ENCODE results near the gene UFC1. TPM values are rescaled to one million over a fixed set of nuclear protein-coding genes. Genes with fewer than 3 reads are reported as not detected.

The UFC1 gene
- total and polyA plus RNA-seq, 2 of the 13 experiments (the other 11 are each of a cell fraction or from before 2014, with no cell fraction given) = 72.8 to 85.2 TPM

DNA sequence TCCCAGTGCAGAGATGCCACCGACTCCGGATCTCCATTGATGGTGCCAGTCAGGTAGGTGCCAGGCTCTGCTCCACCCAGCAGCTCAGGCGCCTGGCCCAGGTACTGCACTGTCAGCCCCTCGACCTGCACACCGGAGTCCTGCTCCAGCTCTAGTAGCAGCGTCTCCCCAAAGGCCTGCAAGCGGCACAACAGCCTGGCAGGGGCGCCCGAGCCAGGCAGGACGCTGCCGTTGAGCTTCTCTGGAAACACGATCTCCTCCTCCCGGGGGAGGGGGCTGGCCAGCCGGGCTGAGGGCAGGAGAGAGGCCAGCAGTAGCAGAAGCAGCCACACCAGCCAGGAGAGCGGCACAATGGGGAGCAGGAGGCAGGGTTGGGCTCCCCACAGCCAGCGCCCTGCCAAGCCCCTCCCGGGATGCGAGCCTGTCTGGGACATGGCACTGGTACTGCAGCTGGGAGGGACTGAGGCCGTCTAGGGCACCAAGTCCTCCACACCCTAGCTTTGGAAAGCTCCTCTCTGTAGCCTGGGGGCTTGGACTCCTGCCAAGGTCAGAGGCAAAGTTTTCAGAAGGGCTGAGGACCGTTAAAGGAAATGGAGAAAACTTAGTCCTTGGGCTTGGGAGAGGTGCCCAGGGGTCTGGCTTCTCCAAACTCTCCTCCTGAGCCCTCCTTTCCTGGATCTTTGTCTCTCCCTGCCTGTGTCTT, 44.6 kb downstream of the UFC1 start (continued):
- TF ChIP-seq ZKSCAN1 (IDR thresholded peaks at IDR 0.05; ENCODE audit: low read length) (no peak), ZNF883 (CRISPR knock-in tag; IDR thresholded peaks at IDR 0.05; ENCODE audit: not compliant biosample characterization) (peak; percentile 66), KLF16 (CRISPR knock-in tag; IDR thresholded peaks at IDR 0.05) (no peak), BCL3 (CRISPR knock-in tag; IDR thresholded peaks at IDR 0.05) (peak; percentile 73; the same call in 1 of the 2 replicates), HOXA3 (CRISPR knock-in tag; IDR thresholded peaks at IDR 0.05) (no peak; the same call in 1 of the 2 replicates), ZNF20 (CRISPR knock-in tag; IDR thresholded peaks at IDR 0.05) (no peak), STAT5B (CRISPR knock-in tag; IDR thresholded peaks at IDR 0.05) (no peak), ZNF788 (CRISPR knock-in tag; IDR thresholded peaks at IDR 0.05; ENCODE audit: borderline replicate concordance) (peak; percentile 19; the same call in 1 of the 2 replicates), ZNF274 (CRISPR knock-in tag; IDR thresholded peaks at IDR 0.05) (0 out of 2 replicates have a peak, but pooled peaks have one; percentile 74), ZNF557 (CRISPR knock-in tag; IDR thresholded peaks at IDR 0.05) (no peak), NFYB (CRISPR knock-in tag; IDR thresholded peaks at IDR 0.05) (no peak), BRCA1 (CRISPR knock-in tag; IDR thresholded peaks at IDR 0.05) (no peak), UBTF (CRISPR knock-in tag; IDR thresholded peaks at IDR 0.05) (peak; percentile 52), SIX1 (CRISPR knock-in tag; IDR thresholded peaks at IDR 0.05; ENCODE audit: borderline replicate concordance) (peak; percentile 83), ZNF629 (CRISPR knock-in tag; conservative IDR thresholded peaks at IDR 0.05) (no peak)
- TF ChIP-seq, protein P1, sequence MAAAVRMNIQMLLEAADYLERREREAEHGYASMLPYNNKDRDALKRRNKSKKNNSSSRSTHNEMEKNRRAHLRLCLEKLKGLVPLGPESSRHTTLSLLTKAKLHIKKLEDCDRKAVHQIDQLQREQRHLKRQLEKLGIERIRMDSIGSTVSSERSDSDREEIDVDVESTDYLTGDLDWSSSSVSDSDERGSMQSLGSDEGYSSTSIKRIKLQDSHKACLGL (CRISPR knock-in tag; IDR thresholded peaks at IDR 0.05) = peak; percentile 62; the same call in 1 of the 2 replicates
- TF ChIP-seq, protein P2, sequence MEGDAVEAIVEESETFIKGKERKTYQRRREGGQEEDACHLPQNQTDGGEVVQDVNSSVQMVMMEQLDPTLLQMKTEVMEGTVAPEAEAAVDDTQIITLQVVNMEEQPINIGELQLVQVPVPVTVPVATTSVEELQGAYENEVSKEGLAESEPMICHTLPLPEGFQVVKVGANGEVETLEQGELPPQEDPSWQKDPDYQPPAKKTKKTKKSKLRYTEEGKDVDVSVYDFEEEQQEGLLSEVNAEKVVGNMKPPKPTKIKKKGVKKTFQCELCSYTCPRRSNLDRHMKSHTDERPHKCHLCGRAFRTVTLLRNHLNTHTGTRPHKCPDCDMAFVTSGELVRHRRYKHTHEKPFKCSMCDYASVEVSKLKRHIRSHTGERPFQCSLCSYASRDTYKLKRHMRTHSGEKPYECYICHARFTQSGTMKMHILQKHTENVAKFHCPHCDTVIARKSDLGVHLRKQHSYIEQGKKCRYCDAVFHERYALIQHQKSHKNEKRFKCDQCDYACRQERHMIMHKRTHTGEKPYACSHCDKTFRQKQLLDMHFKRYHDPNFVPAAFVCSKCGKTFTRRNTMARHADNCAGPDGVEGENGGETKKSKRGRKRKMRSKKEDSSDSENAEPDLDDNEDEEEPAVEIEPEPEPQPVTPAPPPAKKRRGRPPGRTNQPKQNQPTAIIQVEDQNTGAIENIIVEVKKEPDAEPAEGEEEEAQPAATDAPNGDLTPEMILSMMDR (CRISPR knock-in tag; IDR thresholded peaks at IDR 0.05) = peak; percentile 59
- TF ChIP-seq, protein P3, sequence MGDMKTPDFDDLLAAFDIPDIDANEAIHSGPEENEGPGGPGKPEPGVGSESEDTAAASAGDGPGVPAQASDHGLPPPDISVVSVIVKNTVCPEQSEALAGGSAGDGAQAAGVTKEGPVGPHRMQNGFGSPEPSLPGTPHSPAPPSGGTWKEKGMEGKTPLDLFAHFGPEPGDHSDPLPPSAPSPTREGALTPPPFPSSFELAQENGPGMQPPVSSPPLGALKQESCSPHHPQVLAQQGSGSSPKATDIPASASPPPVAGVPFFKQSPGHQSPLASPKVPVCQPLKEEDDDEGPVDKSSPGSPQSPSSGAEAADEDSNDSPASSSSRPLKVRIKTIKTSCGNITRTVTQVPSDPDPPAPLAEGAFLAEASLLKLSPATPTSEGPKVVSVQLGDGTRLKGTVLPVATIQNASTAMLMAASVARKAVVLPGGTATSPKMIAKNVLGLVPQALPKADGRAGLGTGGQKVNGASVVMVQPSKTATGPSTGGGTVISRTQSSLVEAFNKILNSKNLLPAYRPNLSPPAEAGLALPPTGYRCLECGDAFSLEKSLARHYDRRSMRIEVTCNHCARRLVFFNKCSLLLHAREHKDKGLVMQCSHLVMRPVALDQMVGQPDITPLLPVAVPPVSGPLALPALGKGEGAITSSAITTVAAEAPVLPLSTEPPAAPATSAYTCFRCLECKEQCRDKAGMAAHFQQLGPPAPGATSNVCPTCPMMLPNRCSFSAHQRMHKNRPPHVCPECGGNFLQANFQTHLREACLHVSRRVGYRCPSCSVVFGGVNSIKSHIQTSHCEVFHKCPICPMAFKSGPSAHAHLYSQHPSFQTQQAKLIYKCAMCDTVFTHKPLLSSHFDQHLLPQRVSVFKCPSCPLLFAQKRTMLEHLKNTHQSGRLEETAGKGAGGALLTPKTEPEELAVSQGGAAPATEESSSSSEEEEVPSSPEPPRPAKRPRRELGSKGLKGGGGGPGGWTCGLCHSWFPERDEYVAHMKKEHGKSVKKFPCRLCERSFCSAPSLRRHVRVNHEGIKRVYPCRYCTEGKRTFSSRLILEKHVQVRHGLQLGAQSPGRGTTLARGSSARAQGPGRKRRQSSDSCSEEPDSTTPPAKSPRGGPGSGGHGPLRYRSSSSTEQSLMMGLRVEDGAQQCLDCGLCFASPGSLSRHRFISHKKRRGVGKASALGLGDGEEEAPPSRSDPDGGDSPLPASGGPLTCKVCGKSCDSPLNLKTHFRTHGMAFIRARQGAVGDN (CRISPR knock-in tag; IDR thresholded peaks at IDR 0.05) = peak; percentile 80

All from HepG2 (cell line).